Measurements from ENCODE around the gene ARPC2. TPM values are rescaled to one million over a fixed set of nuclear protein-coding genes. Genes with fewer than 3 reads are reported as not detected.

ARPC2 gene
- total and polyA plus RNA-seq, 8 donors = 229 to 452 (median 256) TPM

DNA sequence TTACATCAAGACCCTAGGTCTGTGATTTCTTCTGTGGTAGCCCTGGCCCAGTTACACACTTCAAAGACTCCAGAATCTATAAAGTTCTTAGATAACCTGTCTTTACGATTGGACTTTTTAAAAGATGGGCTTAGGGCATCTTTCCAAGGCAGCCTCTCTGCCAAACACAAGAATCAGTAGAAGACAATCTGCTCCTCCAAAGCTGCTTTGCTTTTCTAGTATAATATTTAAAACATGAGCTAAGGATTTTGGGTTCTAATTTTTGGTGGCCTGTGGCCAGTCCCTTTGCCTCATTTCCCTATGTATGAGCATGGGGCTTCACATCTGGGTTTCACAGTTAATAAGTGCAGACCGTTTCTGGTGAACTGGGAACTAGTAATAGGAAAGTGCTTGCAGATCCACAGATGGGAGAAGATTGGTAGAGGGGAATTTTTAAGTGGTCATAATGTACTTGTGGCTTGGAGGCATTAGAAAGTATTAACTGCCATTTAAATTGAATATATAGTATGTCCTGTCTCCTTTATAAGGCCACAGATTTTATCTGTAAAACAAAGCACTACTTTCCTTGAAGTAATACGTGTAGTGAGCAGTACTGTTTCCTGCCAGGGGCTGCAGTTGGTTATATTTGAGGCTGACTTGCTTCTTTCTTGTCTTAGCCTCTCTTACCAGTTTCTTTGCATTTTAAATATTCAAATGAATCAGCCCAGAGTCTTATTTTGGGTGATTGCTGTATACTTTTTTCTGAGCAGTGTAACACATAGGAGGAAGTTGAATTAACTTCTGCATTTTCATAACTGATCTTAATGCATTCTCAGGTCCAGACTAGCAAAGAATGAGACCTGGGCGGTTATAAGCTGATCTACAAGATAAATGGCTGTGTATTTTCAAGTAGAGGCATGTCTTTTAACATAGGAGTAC, 1.5 kb downstream of the ARPC2 start:
- TF ChIP-seq CTCF (IDR thresholded peaks at IDR 0.05) = no peak
- Histone ChIP-seq H3K36me3 (peaks cover 0 to 16% of the 10 kb centered on the region in 2 donors), H3K4me1 (peaks cover 45 to 72% of the 10 kb centered on the region in 2 donors), H3K9me3 (no peaks in the 10 kb centered on the region), H3K27me3 (no peaks in the 10 kb centered on the region), H3K4me3 (peak overlapping the region; percentile 91 to 98), H3K27ac (peak overlapping the region; percentile 95 to 96)
- ATAC-seq (no peak), DNase-seq (no peak)
- intact Hi-C loops (cut with DNase I) = no loop called here

DNA sequence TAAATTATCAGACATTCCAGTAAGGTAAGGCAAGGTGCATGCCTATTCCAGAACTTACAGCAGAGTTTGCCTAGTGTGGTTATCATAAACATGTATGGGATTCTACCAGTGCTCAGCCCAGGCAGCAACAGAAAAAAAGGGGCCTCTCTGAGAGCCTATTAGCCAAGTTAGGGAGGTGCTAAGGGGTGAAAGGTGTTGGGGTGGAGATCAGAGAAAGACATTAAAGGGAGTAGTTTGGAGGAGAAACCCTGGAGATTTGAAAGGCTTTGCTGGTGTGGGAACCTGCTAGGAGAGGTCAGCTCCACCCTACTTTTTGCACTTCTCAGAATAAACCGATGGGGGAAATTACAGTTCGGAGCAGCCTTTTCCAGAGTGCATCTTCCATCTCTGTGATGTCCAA, 2.9 kb downstream of the ARPC2 start:
- ATAC-seq (no peak), DNase-seq (no peak)
- peak overlapping the region; percentile 95 to 96 for H3K27ac ChIP-seq
- H3K4me3 ChIP-seq = peak overlapping the region in 1 of 2 donors; percentile 91
- H3K27me3 ChIP-seq = no peaks in the 10 kb centered on the region
- no peak for TF ChIP-seq CTCF (IDR thresholded peaks at IDR 0.05)
- H3K9me3 ChIP-seq = no peaks in the 10 kb centered on the region
- H3K4me1 ChIP-seq = peaks cover 45 to 77% of the 10 kb centered on the region in 2 donors
- intact Hi-C loops (cut with DNase I) = no loop called here
- peaks cover 0 to 30% of the 10 kb centered on the region in 2 donors for H3K36me3 ChIP-seq

GRCh38 chr2:218221000-218221399, 4.0 kb downstream of the ARPC2 start:
- Histone ChIP-seq H3K9me3 (no peaks in the 10 kb centered on the region), H3K27ac (peak overlapping the region in 1 of 2 donors; percentile 95), H3K4me3 (peak overlapping the region in 1 of 2 donors; percentile 91), H3K4me1 (peaks cover 45 to 84% of the 10 kb centered on the region in 2 donors), H3K36me3 (peaks cover 0 to 41% of the 10 kb centered on the region in 2 donors), H3K27me3 (no peaks in the 10 kb centered on the region)
- intact Hi-C loops (cut with DNase I) = no loop called here
- DNase-seq (peak in 1 of 4 donors; percentile 36), ATAC-seq (no peak)
- no peak for TF ChIP-seq CTCF (IDR thresholded peaks at IDR 0.05)

DNA sequence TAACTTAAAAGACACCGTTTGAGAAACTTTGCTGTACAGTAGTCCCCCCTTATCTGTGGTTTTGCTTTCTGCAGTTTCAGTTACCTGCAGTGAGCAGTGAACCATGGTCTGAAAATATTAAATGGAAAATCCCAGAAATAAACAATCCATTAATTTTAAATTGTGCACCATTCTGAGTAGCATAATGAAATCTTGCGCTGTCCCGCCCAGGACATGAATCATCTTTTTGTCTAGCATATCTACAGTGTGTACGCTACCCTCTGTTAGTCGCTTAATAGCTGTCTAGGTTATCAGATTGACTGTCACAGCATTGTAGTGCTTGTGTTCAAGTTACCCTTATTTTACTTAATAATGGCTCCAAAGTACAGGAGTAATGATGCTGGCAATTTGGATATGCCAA, 6.1 kb downstream of the ARPC2 start:
- Histone ChIP-seq H3K36me3 (peaks cover 0 to 61% of the 10 kb centered on the region in 2 donors), H3K4me1 (peaks cover 45 to 98% of the 10 kb centered on the region in 2 donors), H3K27ac (peak overlapping the region in 1 of 2 donors; percentile 16), H3K4me3 (peak overlapping the region in 1 of 2 donors; percentile 3), H3K9me3 (no peaks in the 10 kb centered on the region), H3K27me3 (no peaks in the 10 kb centered on the region)
- DNase-seq = no peak
- intact Hi-C loops (cut with DNase I) = no loop called here
- ATAC-seq = no peak
- no peak for TF ChIP-seq CTCF (IDR thresholded peaks at IDR 0.05)

GRCh38 chr2:218224186-218224585, 7.2 kb downstream of the ARPC2 start:
- intact Hi-C loops (cut with DNase I) = no loop called here
- Histone ChIP-seq H3K27ac (no peak overlapping the region), H3K4me1 (peaks cover 47 to 100% of the 10 kb centered on the region in 2 donors), H3K36me3 (peaks cover 0 to 72% of the 10 kb centered on the region in 2 donors), H3K27me3 (no peaks in the 10 kb centered on the region), H3K4me3 (no peak overlapping the region), H3K9me3 (no peaks in the 10 kb centered on the region)
- DNase-seq = no peak
- no peak for TF ChIP-seq CTCF (IDR thresholded peaks at IDR 0.05)
- ATAC-seq = no peak
